Neural cell (in vitro differentiated cells): ENCODE measurements around the gene RECK. TPM values are rescaled to one million over a fixed set of nuclear protein-coding genes. Genes with fewer than 3 reads are reported as not detected.

ENCODE experiments used
- H2AFZ ChIP-seq: fragments of 200-600, 300-800 bp; sonication (generic), shearing (Covaris generic); 2 replicates; pipeline ENCODE4 v1.6.0; 2014; ENCODE audit warnings: low read depth, mild to moderate bottlenecking, antibody characterized with exemption, low read length, moderate library complexity
- H3F3A ChIP-seq: fragments of 200-600 bp; shearing (Covaris generic); 2 replicates; pipeline ENCODE4 v1.6.1; 2016; ENCODE audit warnings: mild to moderate bottlenecking, moderate library complexity, mixed read lengths, antibody characterized with exemption, low read length; ENCODE audit not compliant: insufficient read depth, poor library complexity, severe bottlenecking
- H3K27ac ChIP-seq: fragments of 200-600, 300-800 bp; sonication (generic), shearing (Covaris generic); 2 replicates; pipeline ENCODE4 v1.5.1; 2014; ENCODE audit warnings: mild to moderate bottlenecking, low read length, moderate library complexity
- H3K27me3 ChIP-seq: fragments of 300-800, 200-600 bp; sonication (generic), shearing (Covaris generic); 2 replicates; pipeline ENCODE4 v1.6.0; 2014; ENCODE audit warnings: mild to moderate bottlenecking, low read depth, low read length, moderate library complexity; ENCODE audit not compliant: insufficient read depth
- H3K36me3 ChIP-seq: fragments of 300-800, 200-600 bp; sonication (generic), shearing (Covaris generic); 2 replicates; pipeline ENCODE4 v1.5.1; 2014; ENCODE audit warnings: mild to moderate bottlenecking, antibody characterized with exemption, low read length, moderate library complexity; ENCODE audit not compliant: insufficient read depth
- H3K4me2 ChIP-seq: fragments of 300-800, 200-600 bp; sonication (generic), shearing (Covaris generic); 2 replicates; pipeline ENCODE4 v1.6.0; 2014; ENCODE audit warnings: mild to moderate bottlenecking, low read length
- H3K4me3 ChIP-seq: fragments of 300-800, 200-600 bp; sonication (generic), shearing (Covaris generic); 2 replicates; pipeline ENCODE4 v1.5.1; 2014; ENCODE audit warnings: mild to moderate bottlenecking, low read length, moderate library complexity
- H3K79me2 ChIP-seq: fragments of 200-600 bp; shearing (Covaris generic); replicated peaks from 2 replicates; pipeline ENCODE4 v1.6.0; 2014; ENCODE audit warnings: mild to moderate bottlenecking, low read length, moderate library complexity; ENCODE audit not compliant: insufficient read depth
- H3K9ac ChIP-seq: fragments of 300-800, 200-600 bp; sonication (generic), shearing (Covaris generic); 2 replicates; pipeline ENCODE4 v1.6.1; 2016; ENCODE audit warnings: mild to moderate bottlenecking, low read length, mixed read lengths
- H3K9me2 ChIP-seq: fragments of 200-600 bp; shearing (Covaris generic); 2 replicates; pipeline ENCODE4 v1.6.1; 2016; ENCODE audit warnings: mild to moderate bottlenecking, low read length, mixed read lengths; ENCODE audit not compliant: insufficient read depth
- H3K9me3 ChIP-seq: fragments of 200-600, 300-800 bp; sonication (generic), shearing (Covaris generic); 2 replicates; pipeline ENCODE4 v1.6.1; 2016; ENCODE audit warnings: mild to moderate bottlenecking, mixed run types, low read length, moderate library complexity, mixed read lengths
- H4K20me1 ChIP-seq: fragments of 200-600 bp; shearing (Covaris generic); 2 replicates; pipeline ENCODE4 v1.6.1; 2016; ENCODE audit warnings: mild to moderate bottlenecking, mixed run types; ENCODE audit not compliant: insufficient read depth
- CTCF ChIP-seq: fragments of 450-650 bp; IDR thresholded peaks from 2 replicates; pipeline ENCODE4 v1.5.1; 2014; ENCODE audit warnings: antibody characterized with exemption, mild to moderate bottlenecking, moderate library complexity; ENCODE audit not compliant: poor library complexity, severe bottlenecking
- EP300 ChIP-seq: fragments of 450-650 bp; conservative IDR thresholded peaks from 2 replicates; pipeline ENCODE4 v1.6.1; 2014; ENCODE audit warnings: antibody characterized with exemption, mild to moderate bottlenecking, moderate library complexity; ENCODE audit not compliant: poor library complexity, severe bottlenecking
- EZH2 ChIP-seq: fragments of 200-600, 300-800 bp; shearing (Covaris generic), sonication (generic); IDR thresholded peaks from 2 replicates; pipeline ENCODE4 v1.6.1; 2014; ENCODE audit warnings: antibody characterized with exemption, low read length, borderline replicate concordance, mild to moderate bottlenecking; ENCODE audit not compliant: insufficient read depth, poor library complexity, severe bottlenecking
- MXI1 ChIP-seq: fragments of 450-650 bp; conservative IDR thresholded peaks from 2 replicates; pipeline ENCODE4 v1.6.1; 2014; ENCODE audit warnings: antibody characterized with exemption, mild to moderate bottlenecking; ENCODE audit not compliant: poor library complexity, severe bottlenecking
- POLR2AphosphoS5 ChIP-seq: IDR thresholded peaks from 2 replicates; pipeline ENCODE4 v1.6.1; 2012
- RAD21 ChIP-seq: fragments of 450-650 bp; conservative IDR thresholded peaks from 2 replicates; pipeline ENCODE4 v1.6.1; 2014; ENCODE audit warnings: antibody characterized with exemption, mild to moderate bottlenecking, moderate library complexity
- SMC3 ChIP-seq: fragments of 450-650 bp; conservative IDR thresholded peaks from 2 replicates; pipeline ENCODE4 v1.6.1; 2014; ENCODE audit warnings: antibody characterized with exemption, mild to moderate bottlenecking, moderate library complexity; ENCODE audit not compliant: poor library complexity
- TAF1 ChIP-seq: IDR thresholded peaks from 2 replicates; pipeline ENCODE4 v1.6.1; 2012; ENCODE audit warnings: low read depth
- polyA plus RNA-seq: library from polyadenylated mRNA; depleted of rRNA; stranded (reverse); fragments of >200 nt; gene quantifications from 2 replicates; pipeline ENCODE4 v1.2.3, GENCODE V29; 2014
- TF ChIP-seq, protein P1 (sequence below): IDR thresholded peaks from 2 replicates; pipeline ENCODE4 v1.6.1; 2012; ENCODE audit warnings: borderline replicate concordance

Gene RECK
- polyA plus RNA-seq, 1 donor from 2014 or later = 6.9 TPM

DNA sequence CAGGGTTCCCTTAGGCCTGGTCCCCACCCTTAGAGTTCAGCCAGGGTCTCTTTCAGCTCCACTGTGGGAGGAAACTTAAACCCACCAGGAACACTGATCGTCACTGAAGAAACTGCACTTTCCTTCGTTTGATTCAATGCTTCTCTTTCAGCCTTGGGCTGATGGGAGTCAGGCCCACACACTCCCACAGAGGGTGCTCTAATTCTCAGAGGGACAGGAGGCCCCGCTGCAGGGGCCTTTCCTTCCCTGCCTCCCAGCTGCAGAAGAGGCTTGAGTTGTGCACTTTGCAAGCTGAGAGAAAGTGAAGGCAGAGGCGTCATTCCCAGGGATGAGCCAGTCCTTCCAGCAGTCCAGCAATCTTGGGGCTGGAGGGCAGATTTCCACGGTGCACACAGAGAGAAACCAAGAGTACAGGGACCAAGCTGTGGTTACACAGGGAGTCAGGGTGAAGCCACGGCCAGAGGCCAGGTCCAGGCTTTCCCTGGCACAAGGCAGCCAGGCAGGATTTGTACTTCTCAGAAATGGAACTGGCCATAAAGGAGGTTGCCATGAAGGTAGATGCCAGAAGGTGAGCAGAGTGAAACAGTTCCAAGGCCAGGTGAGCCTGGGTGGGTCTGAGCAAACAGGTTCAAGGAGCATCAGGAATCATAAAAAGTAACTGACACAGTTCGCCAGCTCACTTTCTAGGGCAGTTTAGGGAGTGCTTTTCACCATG, 89.5 kb downstream of the RECK start:
- Histone ChIP-seq H3K27ac (no peak overlapping the region), H3K9me2 (no peaks in the 10 kb centered on the region), H3K79me2 (no peaks in the 10 kb centered on the region), H3K36me3 (peaks cover 7% of the 10 kb centered on the region), H3F3A (no peaks in the 10 kb centered on the region), H2AFZ (no peak overlapping the region), H3K9ac (no peak overlapping the region), H3K9me3 (no peaks in the 10 kb centered on the region), H3K4me2 (no peak overlapping the region), H4K20me1 (no peaks in the 10 kb centered on the region), H3K27me3 (no peaks in the 10 kb centered on the region), H3K4me3 (no peak overlapping the region)
- TF ChIP-seq POLR2AphosphoS5 = no peak
- TF ChIP-seq MXI1 = no peak
- TF ChIP-seq CTCF = no peak
- TF ChIP-seq TAF1 = no peak
- no peak for TF ChIP-seq EZH2
- TF ChIP-seq SMC3 = no peak
- TF ChIP-seq, protein P1, sequence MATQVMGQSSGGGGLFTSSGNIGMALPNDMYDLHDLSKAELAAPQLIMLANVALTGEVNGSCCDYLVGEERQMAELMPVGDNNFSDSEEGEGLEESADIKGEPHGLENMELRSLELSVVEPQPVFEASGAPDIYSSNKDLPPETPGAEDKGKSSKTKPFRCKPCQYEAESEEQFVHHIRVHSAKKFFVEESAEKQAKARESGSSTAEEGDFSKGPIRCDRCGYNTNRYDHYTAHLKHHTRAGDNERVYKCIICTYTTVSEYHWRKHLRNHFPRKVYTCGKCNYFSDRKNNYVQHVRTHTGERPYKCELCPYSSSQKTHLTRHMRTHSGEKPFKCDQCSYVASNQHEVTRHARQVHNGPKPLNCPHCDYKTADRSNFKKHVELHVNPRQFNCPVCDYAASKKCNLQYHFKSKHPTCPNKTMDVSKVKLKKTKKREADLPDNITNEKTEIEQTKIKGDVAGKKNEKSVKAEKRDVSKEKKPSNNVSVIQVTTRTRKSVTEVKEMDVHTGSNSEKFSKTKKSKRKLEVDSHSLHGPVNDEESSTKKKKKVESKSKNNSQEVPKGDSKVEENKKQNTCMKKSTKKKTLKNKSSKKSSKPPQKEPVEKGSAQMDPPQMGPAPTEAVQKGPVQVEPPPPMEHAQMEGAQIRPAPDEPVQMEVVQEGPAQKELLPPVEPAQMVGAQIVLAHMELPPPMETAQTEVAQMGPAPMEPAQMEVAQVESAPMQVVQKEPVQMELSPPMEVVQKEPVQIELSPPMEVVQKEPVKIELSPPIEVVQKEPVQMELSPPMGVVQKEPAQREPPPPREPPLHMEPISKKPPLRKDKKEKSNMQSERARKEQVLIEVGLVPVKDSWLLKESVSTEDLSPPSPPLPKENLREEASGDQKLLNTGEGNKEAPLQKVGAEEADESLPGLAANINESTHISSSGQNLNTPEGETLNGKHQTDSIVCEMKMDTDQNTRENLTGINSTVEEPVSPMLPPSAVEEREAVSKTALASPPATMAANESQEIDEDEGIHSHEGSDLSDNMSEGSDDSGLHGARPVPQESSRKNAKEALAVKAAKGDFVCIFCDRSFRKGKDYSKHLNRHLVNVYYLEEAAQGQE = no peak
- no peak for TF ChIP-seq EP300

DNA sequence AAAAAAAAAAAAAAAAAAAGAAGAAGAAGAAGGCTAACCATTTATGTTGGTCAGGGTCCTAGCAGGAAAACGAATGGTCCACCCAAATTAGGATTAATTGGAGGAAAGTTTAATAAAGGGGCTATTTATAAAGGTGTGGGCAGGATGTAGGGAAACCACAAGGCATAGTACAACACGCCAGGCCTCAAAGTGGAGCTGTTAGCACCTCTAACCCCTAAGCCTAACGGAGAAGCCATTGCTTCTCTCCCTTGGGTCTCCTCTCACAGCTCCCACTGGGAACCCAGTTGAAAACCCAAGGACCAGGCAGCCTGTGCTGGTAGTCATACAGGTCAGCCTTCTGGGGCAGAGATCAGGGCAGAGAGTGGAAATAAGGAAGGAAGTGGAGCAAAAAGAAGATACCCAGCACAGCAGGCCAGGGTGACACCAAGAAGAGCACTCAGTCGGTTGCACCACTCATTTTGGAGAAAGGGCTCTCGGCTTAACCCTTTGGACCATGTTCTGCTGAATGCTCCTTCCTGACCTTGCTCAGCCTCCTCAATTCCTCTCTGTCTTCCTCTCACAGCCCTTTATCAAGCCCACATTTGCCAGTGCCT, 91.0 kb downstream of the RECK start:
- H3K9me2 ChIP-seq = no peaks in the 10 kb centered on the region
- H3K4me3 ChIP-seq = no peak overlapping the region
- no peaks in the 10 kb centered on the region for H3K9me3 ChIP-seq
- H3F3A ChIP-seq = no peaks in the 10 kb centered on the region
- H3K79me2 ChIP-seq = no peaks in the 10 kb centered on the region
- TF ChIP-seq EZH2 (no peak), POLR2AphosphoS5 (no peak), EP300 (no peak), SMC3 (no peak), CTCF (no peak), MXI1 (no peak), TAF1 (no peak), RAD21 (no peak)
- TF ChIP-seq, protein P1 = no peak
- no peak overlapping the region for H3K9ac ChIP-seq
- H4K20me1 ChIP-seq = no peaks in the 10 kb centered on the region
- H3K27ac ChIP-seq = no peak overlapping the region
- no peaks in the 10 kb centered on the region for H3K27me3 ChIP-seq
- H3K4me2 ChIP-seq = no peak overlapping the region
- no peaks in the 10 kb centered on the region for H3K36me3 ChIP-seq
- no peak overlapping the region for H2AFZ ChIP-seq
